NCI-H1930 (cell line): Measurements from ENCODE around the gene CDH13.

Experiments used
- DNase-seq, 2 experiments: peaks; one replicate each; lab custom pipeline; 2025; lab: John Stamatoyannopoulos, UW

The CDH13 gene

DNA sequence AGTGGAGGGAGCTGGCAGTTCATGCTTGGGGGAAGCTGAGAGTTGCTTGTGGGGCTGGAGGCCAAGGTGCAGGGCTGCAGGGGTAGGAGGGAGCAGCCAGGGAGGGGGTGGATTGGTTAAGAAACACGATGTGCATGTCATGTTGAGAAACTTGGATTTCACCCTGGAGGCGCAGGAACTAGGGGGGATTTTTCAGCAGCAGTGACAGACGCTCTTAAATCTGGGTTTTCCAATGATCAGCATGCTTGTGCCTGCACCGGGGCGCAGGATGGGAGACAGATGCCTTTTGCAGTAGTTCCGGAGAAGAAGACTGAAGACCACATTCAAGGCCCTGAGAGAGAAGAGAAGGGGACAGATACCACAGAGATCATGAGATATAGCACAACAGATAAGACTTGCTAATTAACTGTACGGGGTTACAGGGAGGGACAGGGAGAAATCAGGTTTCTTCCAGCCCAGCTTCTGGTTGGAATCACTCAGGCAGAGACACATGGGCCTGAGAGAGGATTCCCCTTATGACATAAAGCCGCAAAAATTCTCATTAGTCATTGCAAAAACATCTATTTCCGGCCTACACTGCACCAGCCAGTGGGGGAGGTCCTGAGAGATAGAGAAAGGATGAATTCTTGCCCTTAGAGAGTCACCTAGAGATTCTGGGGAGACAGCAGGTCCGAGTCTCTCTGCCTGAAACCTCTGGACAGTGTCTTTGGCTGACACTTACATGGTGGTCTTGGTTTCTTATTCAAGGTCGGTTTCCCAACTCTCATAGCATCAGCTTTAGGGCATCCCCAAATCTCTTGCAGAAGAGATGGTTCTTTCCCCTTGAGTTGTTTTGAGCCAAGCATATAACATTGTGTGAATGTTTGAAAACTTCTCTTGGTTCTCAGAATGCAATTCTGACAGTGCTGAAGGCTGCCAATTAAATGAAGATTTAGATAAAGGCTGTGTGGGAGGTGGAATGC, 27.1 kb downstream of the CDH13 start:
- no peak for DNase-seq

DNA sequence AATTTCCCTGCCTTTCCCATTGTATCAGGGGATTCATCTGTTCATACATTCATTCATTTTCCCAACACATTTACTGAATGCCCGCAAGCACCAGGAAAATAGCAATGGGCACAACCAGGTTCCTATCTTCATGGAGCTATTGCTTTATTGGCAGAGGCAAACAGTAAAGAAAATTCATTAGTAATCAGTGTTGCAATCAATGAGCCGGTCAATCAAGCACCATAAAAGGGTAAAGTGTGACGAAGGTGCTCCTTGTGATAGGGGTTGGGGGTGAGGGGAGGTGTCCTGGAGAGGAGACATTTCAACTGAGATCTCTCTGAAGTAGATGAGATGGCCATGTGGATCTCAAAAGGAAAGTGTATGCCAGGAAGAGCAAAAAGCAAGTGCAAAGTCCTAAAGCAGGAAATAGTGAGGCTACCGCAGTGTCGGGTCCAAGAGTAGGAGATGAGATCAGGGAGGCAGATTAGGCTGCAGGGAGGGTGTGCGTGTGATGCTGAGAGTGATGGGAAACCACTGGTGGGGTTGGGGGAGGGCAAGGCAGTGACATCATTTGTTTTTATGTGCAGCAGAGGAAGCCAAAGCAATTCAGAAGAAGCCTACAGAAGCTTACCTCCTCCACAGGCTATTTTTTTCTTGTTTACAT, 28.4 kb downstream of the CDH13 start:
- DNase-seq, result no peak

DNA sequence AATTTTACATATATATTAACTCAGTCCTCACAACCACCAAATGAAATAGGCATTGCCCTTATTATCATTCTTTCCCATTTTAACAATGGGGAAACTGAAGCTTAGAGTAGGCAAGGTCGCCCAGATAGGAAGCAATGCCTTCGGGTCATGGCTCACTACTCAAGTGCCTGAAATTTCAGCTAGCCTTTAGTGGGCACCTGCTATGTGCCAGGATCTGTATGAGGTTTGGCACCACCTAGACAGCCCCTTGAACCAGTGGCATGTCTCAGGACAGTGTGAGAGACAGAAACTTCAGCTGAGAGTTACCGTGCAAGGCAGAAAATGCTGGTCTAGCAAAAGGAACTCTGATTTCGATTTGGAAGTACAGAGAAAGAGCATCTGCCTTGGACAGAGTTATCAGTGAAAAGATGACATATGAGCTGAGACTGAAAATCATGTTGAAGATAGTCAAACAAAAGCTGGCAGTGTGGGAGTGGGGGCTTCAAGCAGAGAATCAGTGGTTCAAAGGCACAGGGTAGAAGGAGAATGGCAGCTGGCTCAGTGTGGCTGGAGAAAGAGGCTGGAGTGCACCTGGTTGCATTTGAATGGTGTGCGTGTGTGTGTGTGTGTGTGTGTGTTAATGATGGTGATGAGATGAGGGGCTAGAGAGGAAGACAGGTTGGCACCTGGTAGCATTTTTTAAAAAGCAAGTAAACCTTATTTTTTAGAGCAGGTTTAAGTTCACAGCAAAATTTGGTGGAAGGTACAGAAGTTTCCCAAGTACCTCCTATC, 29.1 kb downstream of the CDH13 start:
- DNase-seq, result no peak

DNA sequence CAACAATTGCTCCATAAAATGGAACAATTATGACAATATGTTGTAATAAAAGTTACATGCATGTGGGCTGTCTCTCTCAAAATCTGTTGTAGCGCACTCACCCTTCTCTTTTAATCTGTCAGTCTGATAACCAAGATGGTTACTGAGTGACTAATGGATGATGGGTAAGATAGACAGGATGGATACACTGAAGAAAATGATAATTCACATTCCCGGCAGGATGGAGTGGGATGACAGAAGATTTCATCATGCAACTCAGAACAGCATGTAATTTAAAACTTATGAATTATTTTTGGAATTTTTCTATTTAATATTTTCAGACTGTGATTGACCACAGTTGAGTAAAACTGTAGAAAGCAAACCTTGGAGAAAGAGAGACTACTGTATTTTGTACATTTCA, 30.5 kb downstream of the CDH13 start:
- no peak for DNase-seq

DNA sequence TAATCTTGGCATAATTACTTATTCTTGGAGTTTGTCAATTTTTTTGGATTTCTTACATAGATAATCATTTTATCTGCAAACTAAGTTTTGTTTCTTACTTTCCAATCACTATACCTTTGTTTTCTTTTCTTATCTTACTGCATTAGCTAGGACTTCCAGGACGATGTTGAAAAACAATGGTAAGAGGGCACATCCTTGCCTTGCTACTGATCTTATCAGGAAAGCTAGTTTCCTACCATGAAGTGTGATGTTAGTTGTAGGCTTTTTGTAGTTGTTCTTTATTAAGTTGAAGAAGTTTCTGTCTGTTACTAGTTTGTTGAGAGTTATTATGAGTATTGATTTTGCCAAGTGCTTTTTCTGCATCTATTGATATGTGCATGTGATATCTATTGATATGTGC, 31.0 kb downstream of the CDH13 start:
- DNase-seq, result no peak

DNA sequence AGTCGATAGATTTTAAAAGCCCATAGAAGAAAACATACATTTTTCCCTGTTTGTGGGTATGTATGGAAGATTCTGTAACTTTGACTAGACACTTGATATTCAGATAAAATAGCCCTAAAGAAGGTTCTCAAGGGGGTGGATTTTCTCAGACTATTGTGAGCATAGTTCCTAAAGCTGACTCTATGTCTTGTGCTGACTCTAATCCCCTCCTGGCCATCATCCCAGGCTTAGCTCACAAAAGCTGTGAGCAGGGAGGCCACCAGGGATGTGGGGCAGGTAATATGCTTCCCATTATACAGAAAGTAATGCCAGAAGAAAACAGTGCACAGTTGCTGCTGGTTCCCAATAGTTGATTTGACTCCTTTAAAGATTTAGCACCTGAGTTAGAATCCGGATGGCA, 32.0 kb downstream of the CDH13 start:
- DNase-seq, result no peak

DNA sequence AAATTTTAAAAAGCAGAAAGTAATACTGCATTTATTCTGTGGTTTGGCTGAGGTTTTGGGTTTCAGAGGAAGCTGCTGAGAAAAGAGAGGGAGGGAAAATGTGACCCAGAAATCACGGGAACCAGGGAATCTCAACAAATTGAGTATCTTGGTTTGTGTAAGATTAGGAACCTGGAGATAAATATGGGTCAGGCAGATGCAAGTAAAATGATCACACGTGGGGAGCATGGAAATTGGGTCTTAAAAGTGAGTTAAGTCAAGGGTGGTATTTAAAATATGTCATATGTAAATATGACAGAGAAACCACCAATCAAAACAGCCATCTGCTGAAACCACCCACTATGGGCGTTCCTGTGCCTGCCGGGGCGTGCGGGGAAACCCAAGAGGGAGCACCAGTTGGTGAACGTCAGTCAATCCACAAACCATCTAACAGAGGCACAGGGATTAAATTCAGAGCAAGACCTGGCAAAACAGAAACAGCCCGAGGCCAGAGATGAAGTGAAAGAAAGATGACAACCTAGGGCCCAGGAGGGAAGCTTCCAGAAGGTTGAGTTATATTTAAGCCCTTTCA, 33.4 kb downstream of the CDH13 start:
- no peak for DNase-seq

DNA sequence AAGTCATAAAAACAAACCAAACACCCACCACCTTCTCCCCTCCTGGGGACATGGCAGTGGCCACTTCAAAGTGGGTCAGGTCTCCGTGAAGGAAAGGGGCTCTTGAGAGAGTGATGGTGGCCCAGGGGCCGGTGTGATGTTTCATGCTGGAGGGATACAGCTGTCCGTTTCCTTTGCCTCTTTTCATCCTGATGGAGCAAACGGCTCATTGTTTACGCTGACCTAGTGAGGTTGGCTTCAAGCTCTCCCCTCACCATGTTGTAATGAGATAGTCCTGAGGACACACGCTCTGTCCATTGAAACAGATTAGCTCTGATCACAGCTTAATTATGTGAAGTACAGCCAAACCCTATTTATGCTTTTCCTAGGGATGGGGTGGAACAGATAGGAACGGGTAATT, 34.2 kb downstream of the CDH13 start:
- no peak for DNase-seq

DNA sequence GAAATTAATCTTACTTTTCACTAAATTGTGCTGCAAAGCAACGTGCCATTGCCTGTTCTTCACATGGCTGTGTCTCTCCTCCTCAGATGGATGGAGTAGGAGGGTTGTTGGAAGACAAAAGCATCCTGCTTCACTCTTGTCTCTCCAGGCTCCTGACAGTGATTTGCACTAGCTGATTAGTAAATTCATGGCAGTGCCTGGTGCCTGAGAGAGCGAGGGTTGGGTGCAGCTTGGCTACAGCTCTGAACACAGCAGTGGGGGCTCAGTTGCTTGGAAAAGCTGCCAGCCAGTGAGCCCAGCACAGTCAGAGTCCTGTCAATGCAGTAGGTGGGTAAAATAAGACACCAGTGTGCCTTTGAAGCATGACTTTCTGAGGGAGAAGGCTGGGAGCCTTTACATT, 37.4 kb downstream of the CDH13 start:
- DNase-seq, result no peak

DNA sequence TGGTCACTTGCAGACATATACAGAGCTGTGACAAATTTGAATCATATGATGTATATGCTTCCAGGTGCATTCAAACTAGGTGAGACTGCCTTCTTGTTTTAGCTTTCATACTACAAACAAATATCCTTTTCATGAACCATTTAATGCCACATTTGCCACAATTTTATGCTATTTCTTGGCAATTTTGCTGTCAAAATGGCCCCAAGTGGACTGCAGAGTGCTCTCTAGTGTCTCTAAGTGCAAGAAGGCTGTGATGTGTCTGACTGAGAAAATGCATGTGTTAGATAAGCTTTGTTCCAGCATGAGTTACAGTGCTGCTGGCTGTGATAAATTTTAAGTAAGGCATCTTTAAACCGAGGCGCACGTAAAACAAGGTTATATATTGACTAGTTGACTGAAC, 38.3 kb downstream of the CDH13 start:
- no peak for DNase-seq

DNA sequence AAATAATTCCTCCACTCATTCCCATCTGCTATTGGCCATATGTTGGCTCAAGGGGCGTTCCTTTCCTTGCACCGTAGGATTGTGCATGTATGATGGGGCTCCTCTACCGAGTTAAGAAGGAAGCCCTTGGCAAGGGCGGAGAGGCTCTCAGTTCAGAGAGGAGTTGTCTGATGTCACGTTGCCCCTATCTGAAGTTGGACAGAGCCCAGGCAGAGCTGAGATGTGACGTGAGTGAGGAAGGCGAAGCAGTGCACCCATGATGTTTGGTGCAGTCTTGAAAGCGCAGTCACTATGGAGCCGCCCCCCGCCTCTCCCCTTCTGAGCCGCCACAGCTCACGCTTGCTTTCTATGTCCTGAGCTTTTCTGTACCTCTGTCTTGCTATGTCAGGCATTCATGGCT, 40.7 kb downstream of the CDH13 start:
- no peak for DNase-seq

DNA sequence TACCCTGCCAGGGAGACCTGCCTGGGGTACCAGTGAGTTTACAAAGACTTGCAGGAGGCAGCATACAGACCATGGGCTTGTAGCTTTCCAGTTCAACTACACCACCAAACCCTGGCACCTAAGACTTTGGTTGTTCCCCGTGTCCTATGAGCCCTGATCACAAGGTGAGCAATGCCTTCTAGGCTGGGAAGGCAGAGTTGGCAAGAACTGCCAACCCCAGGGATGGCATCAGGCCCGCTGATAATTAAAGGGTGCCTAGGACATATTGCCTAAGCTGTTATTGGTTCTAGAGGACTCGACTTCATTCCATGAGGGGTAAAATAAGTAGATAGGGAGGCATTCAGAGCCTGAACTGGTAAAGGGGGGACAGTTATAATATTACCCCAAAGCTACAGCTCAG, 41.3 kb downstream of the CDH13 start:
- DNase-seq, result no peak

DNA sequence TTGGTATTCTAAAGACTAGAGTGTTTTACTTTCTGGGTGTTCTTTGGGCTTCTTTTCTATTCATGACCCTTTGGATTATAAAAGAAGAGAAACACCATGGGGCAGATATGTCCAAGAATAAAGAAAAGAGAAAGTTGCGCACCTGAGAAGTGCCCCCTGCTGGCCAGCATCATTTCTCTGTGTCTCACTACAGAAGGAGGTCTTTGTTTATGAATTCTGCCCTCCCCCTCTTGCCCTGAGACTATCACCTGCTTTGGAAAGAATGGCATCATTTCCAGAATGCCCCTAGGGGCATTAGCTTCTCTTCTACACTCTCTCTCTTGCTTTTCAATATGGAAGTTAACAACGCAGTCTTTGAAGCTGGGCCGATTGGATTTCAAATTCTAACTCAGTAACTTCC, 45.0 kb downstream of the CDH13 start:
- DNase-seq, result no peak

DNA sequence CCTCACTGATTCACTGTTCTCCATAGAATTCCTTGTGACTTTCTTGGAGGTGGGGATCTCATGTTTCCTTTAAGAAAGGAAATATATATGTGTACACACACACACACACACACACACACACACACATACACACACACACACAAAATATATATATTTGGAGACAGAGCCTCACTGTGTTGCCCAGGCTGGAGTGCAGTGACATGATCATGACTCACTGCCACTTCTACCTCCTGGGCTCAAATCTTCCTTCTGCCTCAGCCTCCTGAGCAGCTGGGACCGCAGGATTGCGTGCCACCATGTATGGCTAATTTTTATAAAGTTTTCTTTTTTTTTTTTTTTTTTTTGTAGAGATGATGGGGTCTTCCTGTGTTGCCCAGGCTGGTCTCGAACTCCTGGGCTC, 45.9 kb downstream of the CDH13 start:
- no peak for DNase-seq

DNA sequence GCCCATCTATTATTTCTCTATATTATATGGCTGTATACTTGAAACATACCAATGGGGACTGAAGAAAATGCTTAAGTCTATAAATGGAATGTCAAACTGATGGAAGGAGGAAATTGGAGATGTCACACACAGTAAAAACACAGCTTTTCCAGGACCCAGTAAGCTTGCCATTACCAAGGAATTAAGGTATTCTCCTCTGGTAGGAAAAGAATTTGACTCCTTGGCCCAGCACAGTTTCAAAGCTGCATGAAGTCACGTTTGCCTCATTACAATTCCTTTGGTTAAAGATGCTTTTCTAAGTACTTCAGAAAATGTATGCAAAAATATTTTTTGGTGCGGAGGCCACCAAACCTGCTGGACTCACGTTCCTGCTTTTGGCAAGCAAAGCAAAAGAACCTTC, 48.5 kb downstream of the CDH13 start:
- DNase-seq, result no peak

DNA sequence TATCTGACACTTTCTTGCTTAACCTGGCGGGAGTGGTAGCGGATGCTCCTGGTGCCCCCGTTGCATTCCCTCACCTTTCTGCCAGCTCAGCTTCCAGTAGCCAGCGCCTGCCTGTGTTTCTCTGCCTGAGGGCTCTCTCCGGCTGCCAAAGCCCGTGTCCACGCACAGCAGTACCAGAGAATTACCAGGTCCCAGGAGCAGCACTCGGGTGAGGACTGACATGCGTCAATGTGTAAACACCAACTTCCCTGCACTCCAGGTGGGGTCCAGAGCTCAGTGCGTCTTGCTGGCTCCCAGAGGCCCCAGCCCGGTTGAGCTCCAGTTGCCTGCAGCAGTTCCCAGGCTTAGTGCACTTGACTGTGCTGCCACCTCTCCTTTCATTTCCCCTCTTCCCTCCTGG, 54.8 kb downstream of the CDH13 start:
- DNase-seq, result no peak

DNA sequence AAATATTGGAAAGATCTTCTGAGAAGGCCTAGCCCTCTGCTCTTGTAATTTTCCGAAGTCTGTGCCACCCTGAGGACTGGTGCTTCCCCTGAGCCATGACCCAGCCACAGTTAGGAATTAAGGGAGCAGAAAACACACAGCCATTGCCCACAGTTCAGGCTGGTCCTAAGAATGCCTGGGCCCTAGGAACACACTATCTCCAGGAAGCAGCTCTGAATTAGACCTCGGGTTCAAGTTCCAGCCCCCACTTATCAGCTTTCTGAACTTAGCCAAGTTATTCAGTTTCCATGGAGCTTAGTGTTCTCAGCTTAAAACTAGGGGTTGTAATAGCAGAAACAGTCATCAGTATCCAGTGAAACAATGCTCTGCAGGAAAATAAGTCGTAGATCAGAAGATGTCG, 56.0 kb downstream of the CDH13 start:
- no peak for DNase-seq

DNA sequence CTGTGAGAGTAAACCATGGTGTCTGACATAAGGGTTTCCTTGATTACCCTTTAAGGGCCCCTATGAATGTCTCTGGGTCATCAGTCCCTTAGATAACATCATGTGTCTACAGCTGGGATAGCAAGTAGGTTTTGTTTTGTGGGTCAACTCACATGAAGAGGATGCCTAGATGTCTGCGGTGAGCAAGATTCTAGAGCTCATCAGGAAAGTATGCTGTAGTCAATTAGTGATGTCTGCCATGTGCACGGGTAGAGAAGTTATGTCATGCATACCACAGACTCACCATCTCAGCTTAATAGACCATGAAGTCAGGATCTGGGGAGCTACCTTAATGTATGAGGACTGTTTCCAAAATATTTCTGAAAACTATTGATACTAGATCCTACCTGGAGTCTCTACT, 57.5 kb downstream of the CDH13 start:
- DNase-seq, result no peak

DNA sequence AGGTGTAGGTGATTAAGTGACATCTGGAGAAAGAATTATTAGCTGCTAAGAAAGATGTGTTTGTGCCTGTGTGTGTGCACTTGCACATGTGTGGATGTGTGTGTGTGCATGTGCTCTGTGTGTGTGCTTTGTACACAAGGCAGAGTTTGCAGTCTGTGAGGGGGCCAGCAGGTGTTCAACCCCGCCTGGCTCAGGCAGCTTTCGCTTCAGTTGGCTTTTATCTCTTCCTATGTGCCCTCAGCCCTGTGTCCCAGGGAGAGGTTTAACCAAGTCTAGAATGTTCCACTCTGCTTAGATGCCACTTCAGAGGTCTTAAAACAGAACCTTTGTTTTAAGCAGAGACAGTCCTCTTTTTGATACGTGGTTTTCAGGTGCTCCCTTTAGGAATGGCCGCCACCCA, 58.8 kb downstream of the CDH13 start:
- DNase-seq, result no peak

DNA sequence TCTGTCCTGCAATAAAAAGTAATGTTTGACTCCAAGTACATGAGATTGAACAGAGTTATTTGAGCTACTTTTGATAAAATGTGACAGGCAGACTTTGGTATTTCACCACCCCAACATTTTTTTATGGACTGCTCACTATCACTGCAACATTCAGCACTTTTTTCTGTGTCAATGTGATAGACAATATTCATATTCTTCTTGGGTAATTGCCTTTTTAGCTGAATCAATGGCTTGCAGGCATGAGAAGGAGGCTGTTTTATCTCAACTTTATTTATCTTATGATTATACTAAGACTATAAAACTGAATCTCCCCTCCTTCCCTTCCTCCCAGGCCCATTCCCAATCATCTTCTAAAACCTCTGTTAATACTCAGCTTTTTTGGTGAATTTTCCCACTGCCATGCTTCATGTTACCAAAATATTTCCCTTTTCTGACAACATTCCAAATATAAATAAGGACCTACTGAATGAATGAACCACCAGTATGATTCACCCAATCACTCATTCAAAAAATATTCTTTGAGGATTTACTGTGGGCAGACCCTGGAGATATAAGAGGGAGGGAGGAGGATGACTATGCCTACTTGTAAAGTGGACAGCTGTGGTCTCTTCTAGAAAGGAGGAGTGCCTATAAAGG, 67.6 kb downstream of the CDH13 start:
- no peak for DNase-seq

DNA sequence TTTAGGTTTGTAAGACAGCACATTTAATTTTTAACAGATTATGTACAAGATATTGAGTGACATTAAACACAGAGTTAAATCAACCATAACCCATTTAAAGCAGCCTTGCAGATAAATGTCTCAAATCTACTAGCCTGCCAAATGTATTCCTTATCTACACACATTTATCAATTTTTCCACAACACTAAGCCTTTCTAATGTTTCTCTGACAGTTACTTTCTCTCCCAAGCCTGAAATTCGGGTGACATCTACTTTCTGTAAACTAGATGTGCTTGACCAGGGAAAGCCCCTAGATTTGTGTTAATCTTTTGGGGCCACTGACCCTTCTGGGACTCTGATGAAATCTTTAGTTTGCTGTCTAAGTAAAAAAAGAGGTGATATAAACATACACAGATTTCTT, 69.0 kb downstream of the CDH13 start:
- DNase-seq, result no peak

DNA sequence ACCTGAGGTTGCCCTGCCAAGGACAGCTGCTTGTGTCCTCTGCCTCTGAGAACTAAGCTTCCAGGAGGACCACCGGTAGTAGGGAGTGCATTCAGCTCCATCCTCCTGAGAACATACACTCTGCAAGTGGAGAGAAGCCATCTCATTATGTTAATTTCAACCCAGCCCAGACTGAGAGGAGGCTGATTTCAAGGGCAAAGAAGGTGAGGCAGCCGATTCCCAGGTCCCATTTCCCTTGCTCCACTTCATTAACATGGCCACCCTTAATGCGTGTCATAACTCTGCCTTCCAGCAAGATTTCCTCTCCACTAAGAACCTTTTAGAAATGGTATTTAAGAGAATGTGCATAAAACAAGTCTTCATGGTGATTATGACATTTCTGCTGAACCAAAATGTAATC, 72.5 kb downstream of the CDH13 start:
- DNase-seq, result no peak
